ENCODE data around the gene GGA3. TPM values are rescaled to one million over a fixed set of nuclear protein-coding genes. Genes with fewer than 3 reads are reported as not detected.

Gene GGA3
- total RNA-seq, 2 donors from 2014 or later: 13.5 to 24.1 TPM

DNA sequence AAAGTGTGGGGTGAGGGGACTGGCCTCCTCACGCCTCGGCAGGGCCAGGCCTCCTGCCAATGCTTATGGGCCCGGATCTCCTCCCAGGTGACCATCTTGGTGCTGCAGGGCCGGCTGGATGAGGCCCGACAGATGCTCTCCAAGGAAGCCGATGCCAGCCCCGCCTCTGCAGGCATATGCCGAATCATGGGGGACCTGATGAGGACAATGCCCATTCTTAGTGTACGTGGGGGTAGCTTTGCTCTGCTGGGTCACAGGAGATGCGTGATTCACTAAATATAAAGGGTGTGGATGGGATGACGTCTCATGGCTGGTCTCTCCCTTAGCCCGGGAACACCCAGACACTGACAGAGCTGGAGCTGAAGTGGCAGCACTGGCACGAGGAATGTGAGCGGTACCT is 36.4 kb downstream of the GGA3 start:
- peaks cover 0 to 27% of the 10 kb centered on the region in 2 donors for H3K36me3 ChIP-seq (replicated peaks in 1 of 2; ENCODE audit: insufficient read depth in 1 of 2, low read depth in 2 of 2)
- H3K9me3 ChIP-seq: no peaks in the 10 kb centered on the region
- no peak overlapping the region for H3K4me3 ChIP-seq
- WGBS, 2 donors: 78 to 84% methylated on average over 13 to 14 of the region's 14 CpGs
- ATAC-seq: no peak
- intact Hi-C loops (cut with DNase I): no loop called here
- no peak overlapping the region for H3K27ac ChIP-seq
- DNase-seq: no peak
- TF ChIP-seq POLR2A (IDR thresholded peaks at IDR 0.05): no peak
- TF ChIP-seq, protein P1, sequence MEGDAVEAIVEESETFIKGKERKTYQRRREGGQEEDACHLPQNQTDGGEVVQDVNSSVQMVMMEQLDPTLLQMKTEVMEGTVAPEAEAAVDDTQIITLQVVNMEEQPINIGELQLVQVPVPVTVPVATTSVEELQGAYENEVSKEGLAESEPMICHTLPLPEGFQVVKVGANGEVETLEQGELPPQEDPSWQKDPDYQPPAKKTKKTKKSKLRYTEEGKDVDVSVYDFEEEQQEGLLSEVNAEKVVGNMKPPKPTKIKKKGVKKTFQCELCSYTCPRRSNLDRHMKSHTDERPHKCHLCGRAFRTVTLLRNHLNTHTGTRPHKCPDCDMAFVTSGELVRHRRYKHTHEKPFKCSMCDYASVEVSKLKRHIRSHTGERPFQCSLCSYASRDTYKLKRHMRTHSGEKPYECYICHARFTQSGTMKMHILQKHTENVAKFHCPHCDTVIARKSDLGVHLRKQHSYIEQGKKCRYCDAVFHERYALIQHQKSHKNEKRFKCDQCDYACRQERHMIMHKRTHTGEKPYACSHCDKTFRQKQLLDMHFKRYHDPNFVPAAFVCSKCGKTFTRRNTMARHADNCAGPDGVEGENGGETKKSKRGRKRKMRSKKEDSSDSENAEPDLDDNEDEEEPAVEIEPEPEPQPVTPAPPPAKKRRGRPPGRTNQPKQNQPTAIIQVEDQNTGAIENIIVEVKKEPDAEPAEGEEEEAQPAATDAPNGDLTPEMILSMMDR (IDR thresholded peaks at IDR 0.05): no peak
- H3K4me1 ChIP-seq: peaks cover 8% of the 10 kb centered on the region
- H3K27me3 ChIP-seq: no peaks in the 10 kb centered on the region

DNA sequence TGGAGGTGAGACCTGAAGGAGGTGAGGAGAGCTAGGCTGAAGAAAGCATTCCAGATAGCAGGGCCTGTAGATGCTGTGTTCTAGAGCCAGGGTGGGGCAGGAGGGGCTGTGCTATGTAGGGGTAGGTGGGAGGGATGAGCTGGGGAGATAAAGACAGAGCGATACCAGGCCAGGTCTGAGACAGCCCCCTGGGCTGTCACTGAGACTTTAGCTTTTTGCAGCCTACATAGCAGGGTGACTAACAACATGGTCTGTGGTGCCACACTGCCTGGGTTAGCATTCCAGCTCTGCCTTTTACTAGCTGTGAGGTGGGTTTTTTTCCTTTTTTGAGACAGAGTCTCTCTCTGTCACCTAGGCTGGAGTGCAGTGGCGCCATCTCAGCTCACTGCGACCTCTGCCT is 41.6 kb downstream of the GGA3 start:
- Histone ChIP-seq H3K27me3 (no peaks in the 10 kb centered on the region), H3K27ac (no peak overlapping the region), H3K36me3 (replicated peaks in 1 of 2; ENCODE audit: insufficient read depth in 1 of 2, low read depth in 2 of 2) (peaks cover 0 to 29% of the 10 kb centered on the region in 2 donors), H3K4me1 (no peaks in the 10 kb centered on the region), H3K9me3 (no peaks in the 10 kb centered on the region), H3K4me3 (no peak overlapping the region)
- no peak for TF ChIP-seq POLR2A (IDR thresholded peaks at IDR 0.05)
- TF ChIP-seq, protein P1 (IDR thresholded peaks at IDR 0.05): no peak
- 86 to 96% methylated on average over 3 of the region's 3 CpGs for WGBS, 2 donors
- intact Hi-C loops (cut with DNase I): no loop called here
- DNase-seq (no peak), ATAC-seq (no peak)

DNA sequence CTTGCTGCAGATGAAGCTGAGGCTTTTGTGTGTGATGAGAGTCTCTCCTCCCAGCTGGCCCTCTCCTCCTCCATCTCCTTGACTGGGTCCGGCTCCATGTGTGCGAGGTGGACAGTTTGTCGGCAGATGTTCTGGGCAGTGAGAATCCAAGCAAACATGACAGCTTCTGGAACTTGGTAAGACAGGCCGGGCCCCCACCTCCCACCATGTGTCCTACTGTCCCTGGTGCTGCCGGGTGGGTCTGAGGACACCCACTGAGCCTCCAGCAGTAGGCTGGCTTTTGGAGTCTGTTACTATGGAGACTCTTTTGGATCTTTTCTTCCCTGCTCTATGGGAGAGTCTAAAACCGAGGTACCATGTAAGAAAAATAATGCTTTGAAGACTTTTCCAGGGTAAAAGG is 43.3 kb downstream of the GGA3 start:
- WGBS, 2 donors: 86 to 93% methylated on average over 5 to 6 of the region's 6 CpGs
- DNase-seq: no peak

DNA sequence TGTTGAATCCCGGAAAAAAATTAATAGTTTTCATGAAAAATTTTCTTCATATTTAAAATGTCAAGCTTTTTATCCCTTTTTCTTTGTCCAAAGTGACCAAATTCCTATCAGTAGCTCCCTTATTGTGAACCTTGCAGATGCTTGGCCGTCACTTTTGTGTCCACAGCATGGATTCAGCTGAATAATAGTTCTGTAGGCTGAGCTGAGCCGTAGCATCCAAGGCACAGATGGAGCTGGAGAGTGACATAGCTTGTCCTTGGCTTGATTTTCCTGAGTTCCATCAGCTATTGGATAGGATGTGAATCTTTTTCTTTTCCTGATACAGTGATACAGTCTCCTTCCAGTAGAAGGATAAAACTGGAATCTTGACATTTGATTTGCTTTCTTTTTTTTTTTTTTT is 52.3 kb downstream of the GGA3 start:
- H3K27ac ChIP-seq: no peak overlapping the region
- DNase-seq (no peak), ATAC-seq (no peak)
- TF ChIP-seq, protein P1 (IDR thresholded peaks at IDR 0.05): no peak
- peaks cover 20% of the 10 kb centered on the region for H3K4me1 ChIP-seq
- H3K4me3 ChIP-seq: no peak overlapping the region
- no peaks in the 10 kb centered on the region for H3K9me3 ChIP-seq
- intact Hi-C loops (cut with DNase I): loop anchor here (10.0 kb wide), 1 partner anchor 94 kb away; no protein-coding TSS in a partner anchor
- WGBS, 2 donors: 77 to 82% methylated on average over 3 of the region's 3 CpGs
- H3K36me3 ChIP-seq (replicated peaks in 1 of 2; ENCODE audit: insufficient read depth in 1 of 2, low read depth in 2 of 2): peaks cover 0 to 22% of the 10 kb centered on the region in 2 donors
- no peaks in the 10 kb centered on the region for H3K27me3 ChIP-seq

More for the DNA sequence above, 43.3 kb downstream of the GGA3 start:
- TF ChIP-seq, protein P1 (IDR thresholded peaks at IDR 0.05): no peak
- no peak for TF ChIP-seq POLR2A (IDR thresholded peaks at IDR 0.05)
- H3K4me1 ChIP-seq: no peaks in the 10 kb centered on the region
- H3K36me3 ChIP-seq (replicated peaks in 1 of 2; ENCODE audit: insufficient read depth in 1 of 2, low read depth in 2 of 2): peaks cover 0 to 38% of the 10 kb centered on the region in 2 donors
- H3K27ac ChIP-seq: no peak overlapping the region
- no peaks in the 10 kb centered on the region for H3K27me3 ChIP-seq
- H3K9me3 ChIP-seq: no peaks in the 10 kb centered on the region
- intact Hi-C loops (cut with DNase I): no loop called here
- no peak for ATAC-seq
- no peak overlapping the region for H3K4me3 ChIP-seq

DNA sequence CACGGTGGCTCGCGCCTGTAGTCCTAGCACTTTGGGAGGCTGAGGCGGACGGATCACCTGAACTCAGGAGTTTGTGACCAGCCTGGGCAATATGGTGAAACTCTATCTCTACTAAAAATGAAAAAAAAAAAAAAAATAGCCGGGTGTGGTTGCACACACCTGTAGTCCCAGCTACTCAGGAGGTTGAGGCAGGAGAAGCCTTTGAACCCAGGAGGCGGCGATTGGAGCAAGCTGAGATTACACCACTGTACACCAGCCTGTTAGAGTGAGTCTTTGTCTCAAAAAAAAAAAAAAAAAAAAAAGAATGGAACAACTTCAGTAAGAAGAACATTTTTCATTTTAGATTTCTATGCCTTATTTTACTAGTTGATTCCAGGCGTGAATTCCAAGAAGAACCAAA is 53.2 kb downstream of the GGA3 start:
- DNase-seq (no peak), ATAC-seq (no peak)
- Histone ChIP-seq H3K4me3 (no peak overlapping the region), H3K36me3 (replicated peaks in 1 of 2; ENCODE audit: insufficient read depth in 1 of 2, low read depth in 2 of 2) (peaks cover 0 to 16% of the 10 kb centered on the region in 2 donors), H3K27me3 (no peaks in the 10 kb centered on the region), H3K9me3 (no peaks in the 10 kb centered on the region), H3K27ac (no peak overlapping the region), H3K4me1 (peaks cover 20% of the 10 kb centered on the region)
- WGBS, 2 donors: 89% methylated on average over 9 of the region's 9 CpGs
- TF ChIP-seq, protein P1 (IDR thresholded peaks at IDR 0.05): no peak
- no peak for TF ChIP-seq POLR2A (IDR thresholded peaks at IDR 0.05)
- intact Hi-C loops (cut with DNase I): loop anchor here (10.0 kb wide), 1 partner anchor 93 kb away; no protein-coding TSS in a partner anchor
